ENCODE results near the gene OR6X1.

DNA sequence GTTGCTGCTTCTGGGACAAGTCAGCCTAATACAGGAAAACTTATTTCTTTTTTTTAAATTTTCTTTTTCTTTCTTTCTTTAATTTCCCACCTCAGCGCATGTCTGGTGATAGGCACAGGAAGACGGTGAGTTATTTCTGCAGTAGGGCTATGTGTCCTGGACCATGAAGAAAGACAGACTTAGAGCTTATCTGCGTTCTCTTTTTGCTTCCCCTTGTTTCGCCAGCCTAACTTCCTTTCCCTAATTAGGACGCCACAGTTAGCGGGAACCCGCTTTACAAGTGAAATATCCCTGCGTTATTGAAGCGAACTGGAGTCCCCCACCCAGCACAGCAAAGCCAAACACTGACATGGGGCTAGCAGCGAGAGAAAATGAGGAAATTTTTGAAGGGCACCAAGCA is 43.2 kb upstream of the OR6X1 start:
- TF ChIP-seq EZH2phosphoT487 (IDR thresholded peaks at IDR 0.05; ENCODE audit: borderline replicate concordance), result no peak
- TF ChIP-seq, protein P1, sequence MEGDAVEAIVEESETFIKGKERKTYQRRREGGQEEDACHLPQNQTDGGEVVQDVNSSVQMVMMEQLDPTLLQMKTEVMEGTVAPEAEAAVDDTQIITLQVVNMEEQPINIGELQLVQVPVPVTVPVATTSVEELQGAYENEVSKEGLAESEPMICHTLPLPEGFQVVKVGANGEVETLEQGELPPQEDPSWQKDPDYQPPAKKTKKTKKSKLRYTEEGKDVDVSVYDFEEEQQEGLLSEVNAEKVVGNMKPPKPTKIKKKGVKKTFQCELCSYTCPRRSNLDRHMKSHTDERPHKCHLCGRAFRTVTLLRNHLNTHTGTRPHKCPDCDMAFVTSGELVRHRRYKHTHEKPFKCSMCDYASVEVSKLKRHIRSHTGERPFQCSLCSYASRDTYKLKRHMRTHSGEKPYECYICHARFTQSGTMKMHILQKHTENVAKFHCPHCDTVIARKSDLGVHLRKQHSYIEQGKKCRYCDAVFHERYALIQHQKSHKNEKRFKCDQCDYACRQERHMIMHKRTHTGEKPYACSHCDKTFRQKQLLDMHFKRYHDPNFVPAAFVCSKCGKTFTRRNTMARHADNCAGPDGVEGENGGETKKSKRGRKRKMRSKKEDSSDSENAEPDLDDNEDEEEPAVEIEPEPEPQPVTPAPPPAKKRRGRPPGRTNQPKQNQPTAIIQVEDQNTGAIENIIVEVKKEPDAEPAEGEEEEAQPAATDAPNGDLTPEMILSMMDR (conservative IDR thresholded peaks at IDR 0.05; ENCODE audit: low read length), result no peak
